Myocyte (in vitro differentiated cells): ENCODE measurements around the gene CDHR4. TPM values are rescaled to one million over a fixed set of nuclear protein-coding genes. Genes with fewer than 3 reads are reported as not detected.
"Not testable (repeated sequence)": the region's sequence is repeated elsewhere in the genome, so short reads cannot be mapped to it uniquely, and the experiment has no call there.

ENCODE experiments used
- DNase-seq: peaks from one replicate; pipeline ENCODE4 v3.0.0-alpha.2; 2012; ENCODE audit warnings: low read depth
- total RNA-seq: library from RNA; depleted of rRNA; stranded (reverse); fragments of >200 nt; gene quantifications from 2 replicates; pipeline ENCODE4 v1.2.3, GENCODE V29; 2014

Gene CDHR4
- total RNA-seq, 1 donor from 2014 or later: 0.19 TPM

DNA sequence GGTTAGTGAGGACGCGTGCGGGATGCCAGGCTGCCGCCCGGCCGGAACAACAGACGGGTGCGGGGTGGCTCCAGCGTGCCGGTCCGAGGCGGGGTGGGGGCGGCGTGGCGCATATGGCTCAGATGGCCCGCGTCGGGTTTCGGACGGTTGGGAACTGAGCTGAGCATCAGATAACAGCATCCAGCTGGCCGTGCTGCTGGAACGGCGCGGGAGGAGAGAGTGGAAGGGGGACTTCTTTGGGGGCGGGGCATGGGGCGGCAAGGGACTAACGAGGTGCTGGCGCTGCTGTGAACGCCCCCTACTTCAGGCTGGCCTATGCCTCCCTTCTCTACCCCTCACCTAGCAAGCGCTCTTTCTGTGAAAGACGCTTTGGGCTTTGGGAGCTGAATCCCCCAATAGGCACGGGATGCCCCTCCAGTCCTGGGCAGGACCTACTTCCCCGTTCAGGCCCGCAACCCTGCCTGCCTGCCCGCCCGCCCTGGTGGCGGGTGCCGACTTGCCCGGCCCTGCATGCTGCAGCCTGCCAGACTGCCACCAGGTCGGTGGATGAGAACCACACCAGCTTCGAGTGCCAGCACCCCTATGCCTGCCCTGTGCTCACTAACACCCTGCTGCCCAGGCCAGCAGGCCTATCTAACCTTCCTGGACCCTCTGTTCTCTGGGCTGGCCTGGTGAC lies 3.9 kb upstream of the CDHR4 start:
- DNase-seq: peak; percentile 66

DNA sequence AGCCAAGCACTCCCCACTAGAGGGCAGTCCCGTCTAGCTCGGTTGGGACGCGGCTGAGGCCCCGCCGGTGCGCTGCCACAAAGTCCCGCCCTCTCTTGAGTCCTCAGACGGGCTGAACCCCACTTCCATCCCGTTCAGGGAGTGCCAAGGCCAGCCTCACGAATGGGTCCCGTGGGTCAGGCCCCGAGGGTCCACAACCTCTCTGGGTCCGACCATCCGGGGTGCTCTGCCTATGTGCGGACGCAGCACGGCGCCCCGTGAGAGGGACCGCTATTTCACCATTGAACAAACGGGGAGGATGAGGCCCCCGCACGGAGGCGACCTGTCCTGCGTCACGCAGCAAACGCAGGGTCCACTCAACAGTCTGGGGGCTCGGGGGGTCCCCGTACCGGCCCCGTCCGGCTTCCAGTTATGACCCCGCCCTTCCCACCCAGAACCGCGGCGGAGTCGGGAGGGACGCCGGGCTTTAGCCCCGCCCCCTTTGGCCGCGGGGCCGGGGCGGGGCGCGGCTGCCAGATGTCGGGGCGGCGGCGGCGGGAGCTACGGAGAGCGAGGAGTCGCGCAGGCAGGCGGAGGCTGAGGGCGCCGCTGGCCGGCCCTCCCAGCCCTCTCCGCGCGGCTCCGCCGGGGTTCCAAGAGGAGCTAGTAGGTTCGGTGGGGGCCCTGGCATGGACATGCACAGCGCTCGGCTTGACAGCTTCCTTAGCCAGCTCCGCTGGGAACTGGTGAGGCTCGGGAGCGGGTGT lies 3.2 kb upstream of the CDHR4 start, which contains the start of gene INKA1:
Gene INKA1 (plus strand): TSS at position 543 of the 746 bp plus-strand sequence. CDS start 132 bp downstream, at position 675.
- peak; percentile 88 for DNase-seq

DNA sequence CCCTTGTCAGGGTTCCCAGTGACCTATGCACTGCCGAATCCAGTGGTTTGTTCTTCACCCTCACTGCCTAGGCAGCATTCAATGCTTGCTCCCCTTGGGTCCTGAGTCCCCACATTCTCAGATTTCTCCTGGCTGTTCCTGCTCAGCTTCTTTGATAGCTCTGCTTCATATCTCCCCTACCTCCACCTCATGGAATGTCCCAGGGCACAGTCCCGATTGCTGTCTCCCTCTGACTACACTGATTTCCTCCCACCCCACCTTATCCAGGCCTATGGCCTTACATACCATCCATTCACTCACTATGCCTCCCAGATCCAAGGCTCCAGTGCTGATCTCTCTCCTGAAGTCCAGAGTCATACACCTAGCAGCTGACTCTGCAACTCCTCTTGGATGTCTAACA lies 1.5 kb upstream of the CDHR4 start:
- DNase-seq: no peak

DNA sequence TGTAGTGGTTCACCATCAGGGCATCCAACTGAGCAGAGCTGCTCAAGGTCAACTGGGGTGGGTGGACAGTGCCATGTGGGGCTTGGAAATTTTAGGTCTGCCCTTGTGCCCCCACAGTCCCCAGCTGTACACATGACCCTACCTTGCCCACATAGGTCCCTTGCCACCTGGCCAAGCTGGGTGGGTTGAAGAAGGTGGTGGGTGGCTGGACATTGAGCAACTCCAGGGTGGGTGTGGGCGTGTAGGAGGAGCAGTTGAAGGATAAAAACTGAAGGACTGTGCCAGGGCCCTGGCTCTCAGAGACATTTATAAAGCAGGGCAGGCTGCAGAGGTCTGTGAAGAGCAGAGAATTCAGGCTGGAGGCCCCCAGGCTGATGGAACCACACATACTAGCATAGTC lies 568 bp downstream of the CDHR4 start:
- DNase-seq: no peak

DNA sequence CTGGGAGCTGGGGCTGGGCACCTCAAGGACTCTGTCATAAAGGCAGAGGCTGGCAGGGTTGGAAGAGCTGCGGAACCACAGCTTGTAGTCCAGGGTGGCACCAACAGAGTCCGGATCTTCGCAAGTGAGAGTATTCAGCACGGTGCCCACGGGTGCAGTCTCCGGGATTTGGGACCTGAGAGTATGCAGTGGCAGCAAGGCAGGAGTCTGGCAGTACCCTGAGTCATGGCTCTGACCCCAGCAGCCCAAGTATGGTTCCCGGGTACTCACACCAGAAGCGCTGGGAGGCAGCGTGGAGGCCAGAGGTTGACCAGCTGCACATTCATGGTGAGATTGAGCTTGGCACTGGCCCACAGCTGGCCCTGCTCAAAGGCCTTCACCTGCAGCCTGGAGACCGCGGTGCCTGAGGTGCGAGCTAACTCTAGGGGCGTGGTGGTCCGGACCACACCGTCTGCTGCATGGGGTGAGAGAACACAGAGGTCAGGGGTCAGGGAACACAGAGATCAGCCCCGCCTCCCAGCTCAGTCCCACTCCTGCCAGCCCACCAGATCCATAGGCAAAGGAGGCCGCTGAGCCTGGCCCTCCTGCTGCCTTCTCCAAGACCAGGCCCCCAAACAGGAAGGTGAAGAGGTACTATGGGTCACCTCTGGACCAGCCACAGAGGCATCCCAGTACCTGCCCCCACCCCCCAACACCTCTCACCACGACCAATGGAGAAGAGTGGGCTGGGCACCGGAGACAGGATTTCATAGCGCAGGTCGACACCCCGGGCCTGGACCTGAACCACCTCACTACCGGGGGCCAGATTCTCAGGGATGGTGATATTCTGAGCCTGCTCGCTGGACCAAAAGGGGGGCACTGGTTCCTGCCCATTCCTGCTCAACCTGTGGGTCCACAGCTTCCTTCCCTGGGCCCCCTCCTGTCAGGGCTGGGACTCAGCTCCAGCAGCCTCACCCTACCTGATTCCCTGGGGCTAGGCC lies 4.5 kb downstream of the CDHR4 start:
- no peak for DNase-seq

DNA sequence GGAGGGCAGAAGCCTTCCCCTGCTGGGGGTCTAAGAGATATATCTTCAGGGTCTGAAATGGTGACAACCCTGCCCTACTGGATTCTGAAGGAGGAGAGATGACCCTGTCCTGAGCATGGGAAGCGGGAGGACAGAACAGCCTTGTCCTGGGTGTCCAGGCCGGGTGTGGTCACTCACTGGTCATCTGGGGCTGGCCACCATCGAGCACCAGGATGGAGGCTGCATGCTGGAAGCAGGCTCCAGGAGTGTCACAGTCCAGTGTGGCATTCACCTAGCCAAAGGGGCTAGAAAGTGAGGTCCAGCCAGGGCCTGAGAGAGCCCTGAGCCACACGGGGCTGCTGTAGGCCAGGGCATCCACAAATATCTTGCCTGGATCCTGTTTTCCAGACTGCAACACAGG lies 5.2 kb downstream of the CDHR4 start:
- DNase-seq: no peak

DNA sequence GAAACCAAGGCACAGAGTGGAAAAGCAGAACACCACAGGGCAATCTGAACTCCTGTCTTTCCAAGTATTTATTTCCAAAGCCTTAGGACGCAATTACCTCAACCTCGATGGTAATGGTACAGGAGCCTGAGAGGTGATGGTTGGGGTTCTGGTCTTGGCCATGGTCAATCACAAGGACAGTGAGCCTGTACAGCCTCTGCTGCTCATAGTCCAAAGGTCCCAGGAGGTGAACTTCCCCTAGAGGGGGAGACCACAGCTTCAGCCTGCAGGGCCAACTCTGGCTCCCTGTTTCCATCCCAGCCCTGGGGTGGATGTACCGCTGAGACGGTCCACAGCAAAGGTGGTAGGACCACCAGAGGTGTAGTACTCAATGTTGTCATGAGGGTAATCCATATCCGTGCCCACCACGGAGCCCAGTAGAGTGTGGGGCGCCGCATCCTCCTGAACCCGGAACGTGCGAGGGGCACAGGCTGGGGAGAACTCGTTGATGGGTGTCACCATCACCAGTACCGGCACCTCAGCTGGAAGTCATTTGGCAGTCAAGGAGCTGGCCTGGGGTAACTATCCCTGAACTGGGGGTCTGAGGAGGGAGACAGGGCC lies 6.1 kb downstream of the CDHR4 start:
- no peak for DNase-seq

DNA sequence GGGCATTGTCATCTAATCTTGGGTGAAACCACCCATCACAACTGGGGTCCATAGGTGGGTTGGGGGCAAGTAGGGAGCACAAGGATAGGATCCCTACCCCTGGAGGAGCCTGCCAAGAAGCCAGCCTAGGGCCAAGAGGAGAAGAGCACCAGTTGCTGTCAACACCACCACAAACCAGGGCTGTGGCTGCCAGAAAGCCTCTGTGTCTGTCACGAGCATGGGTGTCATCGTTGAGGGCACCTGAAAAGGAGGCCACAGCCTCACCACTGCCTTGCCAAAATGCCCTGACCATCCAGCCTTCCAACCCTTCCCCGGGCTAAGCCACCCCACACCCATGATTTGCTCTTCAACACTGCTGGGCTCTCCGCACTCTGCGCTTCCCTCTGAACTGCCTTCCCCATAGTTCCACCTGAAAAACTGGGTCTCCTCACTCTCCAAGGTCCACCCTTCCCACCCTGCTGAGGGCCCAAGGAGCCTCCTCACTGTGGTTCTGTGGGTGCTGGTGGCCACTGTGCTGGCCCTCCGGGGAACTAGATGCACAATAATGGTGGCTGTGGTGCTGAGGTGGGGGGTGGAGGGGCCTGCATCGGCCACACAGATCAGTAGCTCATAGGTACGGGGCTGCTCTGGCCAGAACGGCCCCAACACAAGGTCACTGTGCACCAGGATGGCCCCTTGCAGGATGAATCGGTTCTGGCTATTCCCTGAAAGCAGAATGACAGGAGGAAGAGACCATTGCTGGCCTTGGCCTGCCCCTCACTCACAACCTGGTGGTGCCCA lies 7.1 kb downstream of the CDHR4 start:
- no peak for DNase-seq

DNA sequence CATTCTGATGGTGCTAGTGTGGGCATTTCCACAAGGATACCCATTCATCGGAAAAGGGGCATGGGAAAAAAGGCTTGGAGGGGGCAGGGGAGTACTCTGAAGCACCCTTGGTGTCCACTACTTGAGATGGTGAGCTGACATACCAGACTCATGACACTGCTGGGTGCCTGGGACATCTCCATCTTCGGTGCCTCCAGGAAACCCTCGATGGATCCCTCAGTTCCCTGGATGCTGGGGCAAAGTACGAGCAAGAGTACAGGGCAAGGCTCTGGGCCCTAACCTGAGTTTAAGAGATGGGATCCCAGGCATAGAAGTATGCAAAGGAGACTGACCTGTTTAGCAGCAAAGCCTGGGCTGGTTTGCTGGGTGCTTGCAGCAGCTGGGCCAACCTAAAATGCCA lies 8.1 kb downstream of the CDHR4 start:
- DNase-seq: no peak

DNA sequence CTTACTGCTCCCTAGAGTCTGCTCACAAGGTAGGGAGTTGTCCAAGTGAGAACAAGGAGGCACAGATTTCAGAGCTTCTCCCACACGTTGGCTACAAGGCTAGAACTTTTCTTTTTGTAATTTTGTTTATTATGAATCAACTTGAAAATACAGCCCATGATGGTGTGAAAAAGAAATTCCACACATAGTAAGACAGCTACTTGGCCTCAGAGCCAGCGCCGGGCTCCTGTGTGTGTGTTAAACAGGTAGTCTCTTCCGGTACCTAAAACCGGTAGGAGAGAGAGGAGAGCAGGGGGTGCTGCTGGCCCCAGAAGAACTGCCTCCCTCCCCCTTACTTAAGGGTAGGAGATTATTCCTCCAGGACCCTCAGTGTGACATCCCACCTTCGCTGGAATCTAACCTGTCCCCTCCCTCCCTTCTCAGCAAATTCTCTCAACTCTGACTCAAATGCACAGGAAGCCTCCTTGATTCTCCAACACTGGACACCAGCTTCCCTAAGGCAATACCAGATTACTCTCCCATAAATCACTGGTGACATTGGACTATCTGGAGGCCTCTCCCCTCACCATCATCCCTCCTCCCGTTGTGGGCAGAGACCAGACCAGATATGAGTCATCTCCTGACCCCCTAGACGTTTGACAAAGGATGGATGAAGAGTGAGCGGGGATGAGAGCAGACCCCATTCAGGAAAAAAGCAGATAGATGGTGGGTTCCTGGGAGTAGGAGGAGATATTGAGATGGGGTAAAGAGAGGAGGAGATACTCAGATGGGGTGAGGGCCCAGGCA lies 8.9 kb downstream of the CDHR4 start:
- no peak for DNase-seq

DNA sequence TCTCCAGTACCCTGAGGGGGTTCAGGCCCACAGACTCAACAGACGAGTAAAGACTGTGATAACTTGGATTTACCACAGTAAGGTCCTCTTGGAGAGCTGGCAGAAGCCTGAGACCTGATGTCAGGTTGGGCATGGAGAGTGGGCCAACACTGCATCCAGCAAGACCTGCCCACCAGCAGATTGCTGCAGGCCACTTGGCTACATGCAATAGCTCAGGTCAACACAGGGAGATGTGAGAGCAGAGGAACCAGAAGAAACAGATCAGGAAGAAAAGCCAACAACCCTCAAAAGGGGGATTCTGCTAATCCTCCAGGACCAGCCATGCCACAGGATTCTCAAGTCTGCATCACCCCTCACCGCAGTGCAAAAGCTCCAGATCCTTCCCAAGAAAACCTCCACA lies 11.6 kb downstream of the CDHR4 start:
- DNase-seq: no peak

DNA sequence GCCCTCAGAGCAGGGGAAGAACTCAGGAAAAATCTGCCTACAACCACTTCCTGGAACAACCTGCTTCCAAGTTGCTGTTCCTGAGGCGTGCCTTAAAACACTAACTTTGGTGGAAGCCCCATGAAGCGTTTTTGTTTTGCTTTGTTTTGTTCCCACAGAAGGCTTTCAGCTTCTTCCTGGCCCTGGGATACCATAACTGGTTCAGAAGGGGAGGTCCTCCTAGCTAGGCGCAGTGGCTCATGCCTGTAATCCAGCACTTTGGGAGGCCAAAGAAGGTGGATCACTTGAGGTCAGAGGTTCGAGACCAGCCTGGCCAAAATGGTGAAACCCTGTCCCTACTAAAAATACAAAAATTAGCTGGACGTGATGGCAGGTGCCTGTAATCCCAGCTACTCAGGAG lies 12.1 kb downstream of the CDHR4 start:
- DNase-seq: no peak

DNA sequence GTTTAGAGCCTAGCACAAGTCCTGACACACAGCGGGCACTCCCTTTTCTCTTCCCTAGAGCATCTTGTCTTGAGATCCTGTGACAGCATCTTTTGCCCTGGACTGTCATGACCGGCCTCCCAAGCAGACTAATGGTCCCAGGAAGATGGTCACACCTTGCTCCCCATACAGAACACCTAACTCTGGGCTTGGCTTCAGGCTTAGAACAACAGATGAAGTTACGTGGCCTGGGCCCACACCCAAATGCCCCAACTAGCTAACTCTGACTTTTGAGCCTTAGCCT lies 12.6 kb downstream of the CDHR4 start:
- DNase-seq: no peak

DNA sequence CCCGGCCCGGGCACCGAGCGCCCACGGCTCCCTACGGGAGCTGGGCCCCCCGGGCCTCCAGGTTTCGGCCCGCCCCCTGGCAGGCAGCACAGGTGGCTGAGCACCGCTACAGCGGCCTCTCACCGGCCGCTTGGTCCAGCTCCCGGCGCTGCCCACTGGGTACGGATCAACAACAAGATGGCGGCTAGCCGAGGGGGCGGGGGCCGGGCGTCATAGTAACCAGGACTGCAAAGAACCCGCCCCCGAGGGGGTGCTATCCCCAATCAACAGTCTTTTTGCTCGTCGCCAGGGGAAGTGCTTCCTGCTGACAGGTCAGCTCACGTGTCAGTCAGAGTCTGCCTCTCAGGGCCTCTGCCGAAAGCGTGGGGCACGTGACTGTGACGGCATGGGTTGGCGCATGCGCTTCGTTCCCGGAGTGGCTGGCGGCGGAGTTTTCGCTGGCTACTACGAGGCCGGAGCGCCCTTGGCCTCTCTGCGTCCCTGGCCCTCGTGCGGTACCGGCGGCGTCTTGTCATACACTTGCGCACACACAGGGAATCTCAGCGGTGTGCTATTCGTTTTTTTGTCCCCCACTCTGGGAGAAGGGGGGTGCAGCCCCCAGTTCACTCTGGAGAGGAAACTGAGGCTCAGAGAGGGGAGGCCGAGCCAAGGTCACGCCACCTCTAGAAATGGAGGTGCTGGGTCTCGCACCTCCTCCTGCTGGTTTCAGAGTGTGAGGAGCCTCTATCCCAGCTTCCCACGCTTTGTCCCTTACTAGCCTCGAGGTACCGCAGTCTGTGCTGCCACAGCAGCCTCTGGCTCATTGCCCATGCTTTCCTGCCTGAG lies 13.1 kb downstream of the CDHR4 start, which contains the start of gene IP6K1:
Gene IP6K1 (minus strand): TSS at position 186 of the 825 bp plus-strand sequence. CDS start 38,502 bp downstream, outside the sequence.
- DNase-seq: peak; percentile 100

DNA sequence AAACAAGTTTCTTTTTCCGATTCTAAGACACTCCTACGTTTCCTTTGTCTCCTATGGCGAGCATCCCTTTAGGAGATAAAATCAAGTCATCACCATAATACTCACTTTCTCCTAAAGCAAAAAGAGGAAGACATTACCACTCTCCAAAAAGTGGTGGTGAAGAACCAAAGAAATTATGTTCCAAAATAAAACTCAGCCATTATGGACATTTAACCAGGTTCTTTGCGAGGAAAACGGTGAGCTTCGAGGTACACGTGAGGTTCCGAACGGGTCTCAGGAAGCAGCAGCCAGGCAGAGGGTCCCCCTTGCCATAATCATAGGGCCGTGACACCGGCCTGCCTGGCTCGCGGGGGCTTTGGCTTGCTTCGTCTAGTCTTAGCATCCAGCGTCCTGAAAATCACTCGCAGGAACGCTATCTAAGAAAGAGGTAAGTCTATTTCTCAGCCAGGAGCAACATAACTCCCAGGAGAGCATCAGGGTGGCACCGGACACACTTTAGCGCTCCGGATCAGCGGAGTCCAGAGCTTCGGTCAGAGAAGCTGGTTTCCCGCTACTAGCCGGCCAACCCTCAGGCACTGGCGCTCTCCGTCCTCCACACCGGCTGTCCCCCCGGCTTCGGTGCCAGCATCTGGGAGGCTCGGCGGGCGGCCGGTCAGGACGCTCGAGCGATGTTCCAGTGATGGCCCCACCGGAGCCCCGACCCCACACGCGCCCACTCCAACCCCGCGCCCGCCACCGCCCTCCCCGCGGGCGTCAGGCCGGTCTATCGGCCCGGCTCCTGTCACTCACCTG lies 13.9 kb downstream of the CDHR4 start:
- peak; percentile 40 for DNase-seq

DNA sequence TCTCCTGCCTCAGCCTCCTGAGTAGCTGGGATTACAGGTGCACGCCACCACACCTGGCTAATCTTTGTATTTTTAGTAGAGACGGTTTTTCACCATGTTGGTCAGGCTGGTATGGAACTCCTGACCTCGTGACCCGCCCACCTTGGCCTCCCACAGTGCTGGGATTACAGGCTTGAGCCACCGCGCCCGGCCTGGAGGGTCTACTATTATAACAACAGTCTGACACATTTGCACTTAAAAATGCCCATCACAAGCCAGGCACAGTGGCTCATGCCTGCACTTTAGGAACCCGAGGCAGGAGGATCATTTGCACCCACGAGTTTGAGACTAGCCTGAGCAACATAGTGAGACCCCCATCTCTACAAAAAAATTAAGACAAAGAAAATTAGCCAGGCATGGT lies 17.4 kb downstream of the CDHR4 start:
- not testable (repeated sequence) for DNase-seq

DNA sequence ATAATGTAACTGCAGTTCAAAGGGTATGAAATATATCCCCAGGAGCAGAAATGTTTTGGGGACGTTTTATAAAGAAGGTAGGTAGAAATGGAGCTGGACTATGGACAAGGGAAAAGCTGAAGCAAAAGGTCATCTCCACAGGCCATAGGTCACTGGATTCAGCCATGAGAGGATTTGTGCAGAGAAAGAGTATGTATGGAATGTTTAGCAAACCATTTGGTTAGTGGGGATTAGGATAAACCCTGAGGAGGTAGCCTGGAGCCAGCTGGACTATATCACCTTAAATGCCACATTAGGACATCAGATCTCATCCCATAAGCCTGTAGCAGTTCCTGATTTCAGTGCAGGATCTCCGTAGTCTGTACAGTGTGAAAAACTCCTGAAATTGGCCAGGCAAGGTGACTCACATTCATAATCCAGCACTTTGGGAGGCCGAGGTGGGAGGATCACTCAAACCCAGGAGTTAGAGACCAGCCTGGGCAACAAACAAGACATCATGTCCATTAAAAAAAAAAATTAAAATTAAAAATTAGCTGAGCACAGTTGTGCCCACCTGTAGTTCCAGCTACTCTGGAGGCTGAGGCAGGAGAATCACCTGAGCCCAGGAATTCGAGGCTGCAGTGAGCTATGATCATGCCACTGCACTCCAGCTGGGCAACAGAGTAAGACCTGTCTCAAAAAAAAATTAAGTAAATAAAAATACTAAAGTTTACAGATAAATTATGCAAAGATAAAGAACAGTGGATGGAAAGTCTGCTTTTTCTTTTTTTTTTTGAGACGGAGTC lies 18.1 kb downstream of the CDHR4 start:
- DNase-seq: no peak
